ENCODE results near the gene NUDT4B.
"Not testable (repeated sequence)": the region's sequence is repeated elsewhere in the genome, so short reads cannot be mapped to it uniquely, and the experiment has no call there.

GRCh38 chr1:148774102-148774501, 25.5 kb downstream of the NUDT4B start:
- TF ChIP-seq RFX5 (IDR thresholded peaks at IDR 0.05; ENCODE audit: low read length); CTCF (IDR thresholded peaks at IDR 0.05); NFIC (IDR thresholded peaks at IDR 0.05; ENCODE audit: borderline replicate concordance); TAF1 (IDR thresholded peaks at IDR 0.05; ENCODE audit: borderline replicate concordance, low read depth, low read length); RAD21 (IDR thresholded peaks at IDR 0.05; ENCODE audit: low read length); EZH2phosphoT487 (IDR thresholded peaks at IDR 0.05; ENCODE audit: borderline replicate concordance, low read depth); PBX3 (IDR thresholded peaks at IDR 0.05); CHD2 (IDR thresholded peaks at IDR 0.05; ENCODE audit: low read length, partially characterized antibody); MXI1 (IDR thresholded peaks at IDR 0.05; ENCODE audit: low read depth, low read length): not testable (repeated sequence)
